Frontal cortex (tissue), 4 donors: ENCODE measurements around the gene FRMD4B. TPM values are rescaled to one million over a fixed set of nuclear protein-coding genes. Genes with fewer than 3 reads are reported as not detected.

Experiments
- DNase-seq, 2 donors: peaks; one replicate each; pipeline ENCODE4 v3.0.0; 2012; ENCODE audit warnings: low spot score in 2 of 2
- FAIRE-seq: peaks from 2 replicates; lab custom pipeline; 2012; peaks lifted over from hg19 to GRCh38; lab: Jason Lieb, UNC
- total RNA-seq: library from RNA; depleted of rRNA; stranded (reverse); fragments of >200 nt; gene quantifications from one replicate; pipeline ENCODE4 v1.2.3, GENCODE V29; 2014
- donor health status: control.
- donor health status: control.
- donor health status: control.

Gene FRMD4B
- total RNA-seq, 1 donor from 2014 or later: 72.2 TPM

DNA sequence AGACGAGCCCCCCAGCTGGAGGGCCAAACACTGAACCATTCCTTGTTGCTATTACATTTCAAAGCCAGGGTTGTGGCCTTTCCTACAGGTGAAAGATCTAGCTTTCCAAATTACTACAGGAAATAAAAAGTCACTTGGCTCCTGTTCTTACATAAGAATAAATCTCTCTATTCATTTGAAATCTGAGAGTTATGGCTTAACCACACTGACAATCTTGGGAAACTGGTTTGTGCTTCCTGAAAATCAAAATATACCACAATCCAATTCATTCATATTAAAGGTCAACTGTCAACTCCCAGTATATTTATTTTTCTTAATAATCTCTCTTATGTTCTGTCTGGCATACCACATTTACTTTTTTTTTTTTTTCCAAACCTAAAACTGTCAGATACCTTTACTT is 159.8 kb downstream of the FRMD4B start:
- no peak for FAIRE-seq
- DNase-seq: no peak

DNA sequence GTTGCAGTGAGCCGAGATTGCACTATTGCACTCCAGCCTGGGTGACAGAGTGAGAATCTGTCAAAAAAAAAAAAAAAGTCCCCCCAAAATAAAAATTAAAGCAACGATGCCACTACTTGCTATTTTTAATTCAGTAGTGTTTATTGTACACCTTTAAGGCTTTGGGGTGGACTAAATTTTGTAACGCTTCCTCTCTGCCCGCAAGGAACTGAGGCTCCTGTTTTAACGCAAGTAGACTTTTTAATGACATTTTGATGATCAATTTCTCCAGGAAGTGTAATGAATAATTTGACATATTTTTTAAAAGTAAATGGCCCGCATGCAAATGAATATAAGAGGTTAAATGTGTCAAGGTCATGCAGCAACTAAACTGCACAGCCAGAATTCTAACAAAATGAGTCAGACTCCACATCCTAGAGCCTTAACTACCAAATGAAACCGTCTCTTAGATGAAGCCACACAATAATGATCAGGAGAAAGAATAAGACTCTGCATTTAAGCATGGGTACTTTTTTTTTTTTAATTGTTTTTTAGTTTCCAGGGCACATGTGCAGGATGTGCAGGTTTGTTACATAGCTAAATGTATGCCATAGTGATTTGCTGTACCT is 166.7 kb downstream of the FRMD4B start:
- no peak for DNase-seq
- no peak for FAIRE-seq

DNA sequence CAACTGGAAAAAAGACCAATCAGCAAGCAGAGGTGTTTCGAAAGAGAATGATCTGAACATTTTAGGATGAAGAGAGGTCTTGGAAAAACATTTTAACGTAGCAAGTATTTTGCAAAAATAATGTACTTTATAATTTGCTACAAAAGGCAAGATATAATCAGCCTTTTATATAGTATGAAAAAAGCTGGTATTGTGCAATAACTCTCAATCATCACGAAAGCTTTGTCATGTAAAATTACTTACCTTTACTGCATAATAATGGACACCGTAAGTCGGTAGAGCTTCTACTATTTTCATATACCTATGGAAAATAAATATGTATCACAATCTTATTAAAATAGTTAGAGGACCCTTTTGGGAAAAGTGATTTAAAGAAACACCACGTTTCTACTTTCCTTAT is 167.8 kb downstream of the FRMD4B start:
- no peak for DNase-seq
- FAIRE-seq: no peak

DNA sequence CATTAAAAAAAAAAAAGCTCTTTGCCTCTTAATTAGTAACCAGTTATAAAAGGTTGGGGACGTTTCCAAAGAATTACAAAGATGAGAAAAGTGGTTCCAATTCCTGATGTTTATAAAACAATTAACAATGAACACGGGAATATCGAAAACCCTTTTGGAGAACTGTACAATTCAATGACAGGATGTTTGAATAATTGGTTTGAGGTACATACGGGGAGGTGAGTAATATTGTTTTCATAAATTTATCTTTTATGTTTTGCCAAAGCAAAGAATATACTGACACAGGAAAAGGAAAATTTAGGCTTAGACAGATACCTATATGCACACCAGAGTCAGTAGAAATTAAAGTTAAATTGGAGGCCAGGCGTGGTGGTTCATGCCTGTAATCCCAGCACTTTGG is 168.9 kb downstream of the FRMD4B start:
- DNase-seq (no peak), FAIRE-seq (no peak)

DNA sequence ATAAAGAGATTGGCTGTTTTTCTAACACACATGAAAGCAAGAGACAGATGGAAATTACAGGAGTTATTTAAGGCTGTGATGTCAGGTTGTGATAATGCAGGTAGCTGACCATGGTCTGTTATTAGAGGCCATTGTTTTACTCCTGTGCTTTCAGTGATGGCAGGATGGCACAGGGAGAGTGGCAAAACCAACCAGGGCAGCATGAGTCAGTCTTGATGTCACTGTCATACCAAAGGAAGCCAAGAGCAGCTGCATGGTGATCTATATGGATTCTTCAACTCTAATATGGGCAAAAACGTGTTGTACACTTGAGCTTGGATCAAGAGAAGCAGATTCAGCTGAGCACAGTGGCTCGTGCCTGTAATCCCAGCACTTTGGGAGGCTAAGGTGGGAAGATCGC is 171.6 kb downstream of the FRMD4B start:
- DNase-seq (no peak), FAIRE-seq (no peak)

DNA sequence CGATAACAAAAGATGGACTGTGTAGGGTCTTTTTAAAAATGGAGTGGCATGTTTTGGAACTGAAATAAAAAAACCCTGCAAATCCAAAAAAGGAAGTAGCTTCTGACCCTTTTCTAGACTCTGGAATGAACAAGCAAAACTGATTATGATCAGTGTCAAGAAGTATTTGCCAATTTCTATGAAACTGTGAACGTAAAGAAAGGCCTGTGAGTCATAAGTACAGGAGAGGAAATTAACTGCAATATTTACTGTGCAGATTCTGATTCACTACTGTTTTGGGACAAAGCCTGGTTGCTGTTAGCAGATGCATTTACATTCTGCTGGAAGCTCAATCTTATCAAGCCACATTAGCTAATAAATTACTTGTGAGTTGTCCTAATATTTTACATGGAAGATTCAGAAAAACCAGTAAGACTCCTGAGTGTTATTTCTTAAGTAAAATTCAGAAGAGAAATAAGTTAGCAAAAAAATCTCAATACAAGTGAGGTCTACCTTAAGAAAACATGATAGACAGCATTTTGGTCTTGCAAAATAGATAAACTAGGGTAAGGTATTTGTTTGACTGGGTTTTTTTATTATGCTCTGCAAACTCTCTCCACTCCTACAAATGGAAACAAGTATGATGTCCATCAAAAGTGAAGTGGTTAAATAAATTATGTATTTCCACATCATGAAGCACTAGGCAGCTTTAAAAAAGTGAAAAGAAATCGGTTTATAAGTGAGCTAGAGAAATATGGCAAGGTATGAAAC is 173.3 kb downstream of the FRMD4B start:
- no peak for DNase-seq
- no peak for FAIRE-seq

DNA sequence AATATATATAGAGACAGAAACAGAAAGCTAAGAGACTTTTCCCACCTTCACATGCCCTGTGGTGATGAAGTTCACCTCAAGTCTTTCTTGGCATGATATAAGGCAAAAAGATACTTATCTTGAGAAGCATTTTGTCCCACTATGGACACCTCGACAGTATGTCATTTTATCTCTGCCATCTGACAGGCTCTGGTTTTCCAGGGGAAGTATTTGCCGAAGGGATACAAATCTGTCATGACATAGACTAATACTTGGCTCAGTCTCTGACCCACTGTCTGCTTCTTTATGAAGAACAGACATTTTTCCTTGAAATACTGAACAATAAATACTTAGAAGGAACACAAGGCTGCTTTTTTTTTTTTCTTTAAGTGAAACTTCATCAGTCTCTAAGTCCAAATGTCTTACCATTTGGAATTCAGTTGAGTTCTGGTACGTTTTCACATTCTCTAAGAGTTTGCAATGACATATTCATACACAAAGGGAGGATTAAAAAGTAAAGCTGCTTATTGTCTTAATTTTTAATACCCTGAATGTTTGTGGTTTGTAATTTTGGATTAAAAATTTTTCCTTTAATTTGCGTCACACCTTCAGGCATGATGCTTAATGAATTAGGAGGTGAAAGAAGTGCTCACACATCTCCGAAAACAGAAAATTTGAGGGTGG is 175.7 kb downstream of the FRMD4B start:
- DNase-seq: no peak
- no peak for FAIRE-seq

DNA sequence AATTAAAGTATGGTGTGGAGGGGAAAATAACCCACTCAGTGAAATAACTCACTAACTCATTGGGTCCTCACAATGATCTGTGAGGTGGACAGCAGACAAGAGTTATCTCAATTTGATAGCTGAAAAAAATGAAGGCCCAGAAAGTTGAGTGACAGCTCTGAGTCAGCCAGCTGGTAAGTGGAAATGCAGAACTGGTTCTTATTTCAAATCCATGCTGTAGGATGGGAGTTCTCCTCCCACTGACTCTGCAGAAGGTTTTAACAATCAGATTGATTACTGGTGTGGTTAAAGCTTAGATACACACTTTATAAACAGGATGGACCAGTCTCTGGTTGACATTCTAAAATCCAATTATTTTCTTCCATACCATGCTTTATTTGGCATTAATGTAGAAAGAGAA is 176.5 kb downstream of the FRMD4B start:
- DNase-seq (no peak), FAIRE-seq (no peak)

DNA sequence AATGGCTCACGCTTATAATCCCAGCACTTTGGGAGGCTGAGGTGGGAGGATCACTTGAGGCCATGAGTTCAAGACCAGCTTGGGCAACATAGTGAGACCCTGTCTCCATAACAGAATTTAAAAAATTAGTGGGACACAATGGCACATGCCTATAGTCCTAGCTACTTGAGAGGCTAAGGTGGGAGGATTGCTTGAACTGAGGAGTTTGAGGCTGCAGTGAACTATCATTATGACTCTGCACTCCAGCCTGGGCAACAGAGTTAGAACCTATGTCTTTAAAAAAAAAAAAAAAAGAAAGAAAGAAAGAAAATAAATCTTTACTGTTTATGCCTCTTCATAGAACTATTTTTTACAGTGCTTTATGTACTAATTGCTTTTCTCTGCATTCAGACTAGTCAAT is 178.9 kb downstream of the FRMD4B start:
- FAIRE-seq (no peak), DNase-seq (no peak)

DNA sequence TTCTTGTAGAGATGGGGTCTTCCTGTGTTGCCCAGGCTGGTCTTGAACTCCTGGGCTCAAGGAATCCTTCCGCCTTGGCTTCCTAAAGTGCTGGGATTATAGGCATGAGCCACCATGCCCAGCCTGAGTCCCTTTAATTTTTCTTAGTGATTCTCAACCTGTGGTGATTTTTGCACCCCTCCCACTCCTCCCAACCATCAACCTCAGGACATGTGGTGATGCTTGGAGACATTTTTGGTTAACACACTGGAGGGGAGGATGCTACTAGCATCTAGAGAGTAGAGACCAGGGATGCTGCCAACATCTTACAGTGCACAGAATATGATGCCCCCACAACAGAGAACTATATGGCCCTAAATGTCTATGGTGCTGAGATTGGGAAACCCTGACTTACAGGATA is 180.5 kb downstream of the FRMD4B start:
- DNase-seq: no peak
- FAIRE-seq: no peak

DNA sequence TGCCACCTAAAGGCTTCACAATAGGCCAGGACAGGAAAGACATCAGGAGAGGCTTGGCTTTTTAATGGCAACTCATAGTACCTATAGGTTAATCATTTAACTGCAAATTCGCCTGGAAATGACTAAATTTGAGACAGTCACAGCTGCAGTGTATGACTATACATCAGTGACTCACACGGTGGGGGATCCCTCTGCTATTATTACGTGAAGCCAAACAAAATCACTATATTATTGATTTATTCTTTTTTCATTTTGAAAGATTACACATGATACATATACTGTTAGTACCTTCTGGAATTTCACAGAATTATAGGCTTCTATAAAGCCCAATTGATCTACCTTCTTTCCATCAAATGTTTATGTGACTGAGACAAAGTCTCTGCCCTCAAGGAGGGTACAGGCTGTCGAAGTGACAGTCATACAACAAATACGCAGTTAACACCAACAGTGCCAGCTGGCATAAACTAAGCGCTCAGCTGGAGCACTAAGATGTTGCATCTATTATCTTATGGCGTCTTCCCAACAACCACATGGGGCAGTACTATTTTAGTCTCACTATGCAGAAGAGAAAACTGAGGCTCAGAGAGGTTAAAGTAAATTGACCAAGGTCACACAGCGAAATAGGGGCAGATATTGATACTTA is 181.5 kb downstream of the FRMD4B start:
- DNase-seq: no peak
- FAIRE-seq: no peak

DNA sequence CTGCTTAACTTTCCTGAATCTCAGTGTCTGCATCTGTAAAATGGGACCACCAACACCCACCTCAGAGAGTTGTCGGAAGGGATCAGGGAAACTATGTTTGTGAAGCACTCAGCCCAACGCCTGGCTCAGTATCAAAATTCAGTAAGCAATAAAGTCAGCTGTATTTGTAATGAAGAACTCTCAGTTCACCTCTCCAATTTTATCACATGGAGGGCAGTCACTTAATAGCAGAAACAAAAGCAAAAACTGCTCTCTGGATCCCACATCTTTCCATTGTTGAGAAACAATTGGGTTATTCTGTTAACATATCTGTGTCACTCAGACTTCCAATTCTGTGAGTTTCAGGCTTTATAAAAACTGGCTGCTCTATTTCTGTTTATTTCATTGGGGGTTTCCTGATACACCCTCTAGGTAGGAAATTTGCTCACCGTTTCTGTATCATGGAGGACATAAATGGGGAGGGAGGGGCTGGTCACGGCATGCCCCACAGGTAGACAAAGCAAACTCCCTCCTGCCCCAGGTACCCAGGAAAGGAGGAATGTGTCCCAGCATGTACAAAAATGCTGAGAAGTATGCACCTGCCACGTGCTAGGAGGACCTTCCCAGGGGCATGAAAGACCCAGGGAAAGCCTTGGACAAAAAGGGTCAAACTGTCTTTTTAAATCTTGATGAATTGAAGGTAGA is 182.1 kb downstream of the FRMD4B start:
- FAIRE-seq: no peak
- no peak for DNase-seq

DNA sequence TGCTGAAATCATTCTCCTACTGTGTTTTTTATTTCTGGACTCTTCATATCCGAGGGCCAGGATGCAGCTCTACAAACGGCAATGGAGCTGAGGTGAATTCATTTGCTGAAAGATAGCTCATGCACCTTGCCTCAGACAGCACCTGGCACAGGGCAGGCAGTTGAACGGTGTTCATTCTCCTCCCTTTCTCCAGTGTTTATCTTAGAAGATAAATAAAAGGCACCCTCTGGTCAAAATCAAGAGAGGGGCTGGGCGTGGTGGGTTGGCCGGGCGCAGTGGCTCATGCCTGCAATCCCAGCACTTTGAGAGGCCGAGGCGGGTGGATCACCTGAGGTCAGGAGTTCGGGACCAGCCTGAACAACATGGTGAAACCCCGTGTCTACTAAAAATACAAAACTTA is 184.2 kb downstream of the FRMD4B start:
- FAIRE-seq (no peak), DNase-seq (no peak)

DNA sequence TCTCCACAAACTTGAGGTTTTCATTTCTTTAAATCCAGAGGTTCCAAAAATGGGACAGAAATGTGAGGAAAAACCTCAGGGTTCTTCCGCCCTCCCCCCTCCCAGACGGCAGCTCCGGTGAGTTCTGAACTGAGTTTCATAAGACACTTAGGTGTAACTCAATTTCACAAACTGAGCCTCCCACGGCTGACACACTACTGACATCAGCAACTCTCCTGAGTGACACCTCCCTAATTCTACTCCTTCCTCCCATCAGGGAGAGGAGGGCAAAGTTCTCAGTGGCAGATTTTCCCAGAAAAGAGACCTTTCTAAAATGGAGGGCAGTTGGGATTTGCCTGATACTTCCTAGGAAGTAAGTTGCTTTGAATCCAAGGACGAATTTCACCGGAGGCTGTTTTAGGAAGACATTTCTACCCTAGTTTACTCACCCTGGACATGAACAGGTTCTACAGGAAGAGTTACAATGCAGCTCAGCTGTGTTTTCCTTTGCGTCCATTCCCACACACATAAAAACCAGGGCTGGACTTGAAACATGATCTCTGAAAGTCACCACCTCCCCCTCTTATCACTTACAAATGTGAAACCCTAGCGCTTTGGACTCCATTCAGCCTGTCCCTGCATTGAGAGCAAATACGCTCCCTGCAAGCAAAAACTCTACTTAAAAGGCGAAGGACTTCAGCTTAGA is 185.4 kb downstream of the FRMD4B start:
- DNase-seq: no peak
- no peak for FAIRE-seq

DNA sequence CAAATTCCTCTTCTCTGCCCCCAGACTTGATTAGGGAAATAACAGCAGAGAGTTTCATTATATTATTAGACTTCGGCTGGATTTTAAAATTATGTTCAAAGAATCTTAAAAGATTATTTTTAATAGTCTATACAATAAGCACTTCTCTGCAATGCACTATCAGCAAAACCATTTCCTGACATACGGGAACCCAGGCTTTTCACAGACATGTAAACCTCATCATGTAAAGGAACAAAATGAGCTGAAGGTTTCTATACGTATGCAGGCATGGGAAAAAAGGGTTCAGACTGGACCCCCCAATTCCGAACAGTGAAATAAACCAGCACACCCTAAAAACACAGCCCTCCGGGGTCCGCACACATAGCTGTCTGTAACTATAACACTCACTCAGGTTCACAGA is 185.9 kb downstream of the FRMD4B start:
- no peak for DNase-seq
- no peak for FAIRE-seq

DNA sequence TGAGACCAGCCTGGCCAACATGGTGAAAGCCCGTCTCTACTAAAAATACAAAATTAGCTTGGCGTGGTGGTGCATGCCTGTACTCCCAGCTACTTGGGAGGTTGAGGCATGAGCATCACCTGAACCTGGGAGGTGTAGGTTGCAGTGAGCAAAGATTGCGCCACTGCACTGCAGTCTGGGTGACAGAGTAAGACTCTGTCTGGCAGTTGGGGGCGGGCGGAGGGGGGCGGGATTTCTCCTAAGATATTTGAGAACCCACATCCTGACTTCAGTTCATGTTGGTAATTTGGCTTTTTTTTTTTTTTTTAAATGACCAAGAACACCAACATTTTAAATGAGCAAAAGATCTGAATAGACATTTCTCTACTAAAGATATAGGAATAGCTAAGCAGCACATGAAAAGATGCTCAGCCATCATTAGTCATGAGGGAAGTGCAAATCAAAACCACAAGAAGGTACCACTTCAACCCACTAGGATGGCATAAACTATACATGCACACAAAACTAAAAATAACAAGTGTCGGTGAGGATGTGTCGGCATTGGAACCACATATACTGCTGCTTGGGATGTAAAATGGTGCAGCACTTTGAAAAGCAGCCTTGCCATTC is 187.9 kb downstream of the FRMD4B start:
- FAIRE-seq (no peak), DNase-seq (no peak)

DNA sequence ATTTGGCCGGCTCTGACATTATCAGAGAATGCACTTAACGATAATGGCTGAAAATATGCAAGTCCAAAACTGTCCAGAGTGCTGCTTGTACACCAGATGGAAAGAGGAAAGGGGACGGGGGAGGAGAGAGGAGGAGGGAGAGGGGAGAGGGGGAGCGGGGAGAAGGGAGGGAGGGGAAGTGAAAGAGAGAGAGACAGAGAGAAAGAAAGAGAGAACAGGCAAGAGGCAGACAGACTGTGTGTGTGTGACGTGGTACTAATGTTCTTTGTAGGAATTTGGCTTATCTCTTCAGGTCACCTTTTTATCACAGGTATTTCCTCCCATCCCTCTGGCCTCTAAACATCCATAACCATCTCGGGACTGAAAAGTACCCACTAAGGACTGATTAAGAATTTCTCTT is 188.4 kb downstream of the FRMD4B start:
- DNase-seq (no peak), FAIRE-seq (no peak)

DNA sequence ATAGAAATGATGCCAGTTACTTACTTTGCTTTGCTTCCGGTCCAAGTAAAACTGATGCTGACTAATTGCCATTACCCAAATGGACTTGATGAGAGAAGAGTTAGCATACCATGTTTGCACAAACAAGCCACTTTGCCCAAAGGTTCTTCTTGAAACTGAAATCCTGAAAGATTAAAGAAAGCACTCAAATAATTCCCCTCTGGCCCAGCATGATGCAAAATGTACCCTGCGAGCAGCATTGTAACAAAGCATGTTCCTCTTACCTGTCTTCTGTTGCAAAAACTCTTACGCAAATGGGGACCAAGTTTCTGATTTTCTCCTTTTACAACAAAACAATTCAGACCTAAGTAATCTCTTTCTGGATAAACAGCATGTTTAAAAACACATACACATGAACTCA is 189.0 kb downstream of the FRMD4B start:
- DNase-seq: no peak
- no peak for FAIRE-seq

DNA sequence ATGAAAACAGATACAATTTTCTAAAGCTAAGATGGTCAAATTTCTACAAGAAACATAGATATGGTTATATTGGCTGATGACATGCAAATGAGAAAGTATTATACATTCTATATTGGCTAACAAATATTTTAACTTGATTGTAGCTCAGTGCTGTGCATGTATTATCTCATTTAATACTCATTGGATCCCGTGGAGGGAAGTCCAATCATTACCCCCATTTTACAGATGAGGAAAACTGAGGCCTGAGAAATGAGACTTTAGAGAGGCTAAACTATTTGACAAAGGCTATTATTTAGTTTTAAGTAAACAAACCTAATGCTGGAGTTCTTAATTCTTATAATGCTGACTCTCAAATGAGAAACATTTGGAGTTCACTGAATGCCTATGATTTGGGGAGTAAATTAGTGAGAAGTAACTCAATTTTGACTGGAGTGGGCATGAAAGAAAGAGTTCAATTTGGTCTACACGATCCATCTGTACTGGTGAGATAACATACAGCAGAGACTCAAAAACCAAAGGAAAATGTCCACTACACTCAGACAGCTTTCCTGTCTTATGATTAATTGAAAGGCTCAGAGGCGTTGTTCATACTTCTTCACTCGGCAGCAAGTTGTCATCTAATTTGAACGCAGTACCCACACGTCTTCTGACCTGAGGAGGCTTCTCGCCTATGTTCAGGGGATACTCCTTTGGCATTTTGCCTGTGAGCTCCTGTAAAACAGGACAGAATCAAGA is 191.3 kb downstream of the FRMD4B start:
- FAIRE-seq (no peak), DNase-seq (no peak)
